ENCODE measurements around the gene PANK4. TPM values are rescaled to one million over a fixed set of nuclear protein-coding genes. Genes with fewer than 3 reads are reported as not detected.

The PANK4 gene
- total and polyA plus RNA-seq, 2 donors (not counting 3 experiments of a cell fraction or from before 2014, with no cell fraction given), result 22.1 to 34.0 TPM

- no peaks in the 10 kb centered on the region for H3K4me1 ChIP-seq (ENCODE audit: control insufficient read depth, extremely low read depth, insufficient read depth, low read length)
- CTCF ChIA-PET, result no interaction called here
- no peak for TF ChIP-seq MYC (IDR thresholded peaks at IDR 0.05; ENCODE audit: low read depth, low read length)
- no peak for TF ChIP-seq FOS (IDR thresholded peaks at IDR 0.05; ENCODE audit: borderline replicate concordance, insufficient read depth, low read length)
- no peak for TF ChIP-seq GATA2 (IDR thresholded peaks at IDR 0.05; ENCODE audit: insufficient read depth, insufficient read length, low read depth, low read length)
- TF ChIP-seq POLR2A (IDR thresholded peaks at IDR 0.05; ENCODE audit: low read depth, low read length), result no peak
- TF ChIP-seq, protein P1, sequence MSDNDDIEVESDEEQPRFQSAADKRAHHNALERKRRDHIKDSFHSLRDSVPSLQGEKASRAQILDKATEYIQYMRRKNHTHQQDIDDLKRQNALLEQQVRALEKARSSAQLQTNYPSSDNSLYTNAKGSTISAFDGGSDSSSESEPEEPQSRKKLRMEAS (IDR thresholded peaks at IDR 0.05; ENCODE audit: insufficient read depth, insufficient read length), result no peak
- no peak for TF ChIP-seq CTCF (IDR thresholded peaks at IDR 0.05; ENCODE audit: extremely low read depth in 1 of 2, insufficient read depth in 1 of 2, low read depth in 1 of 2, low read length in 2 of 2)
- TF ChIP-seq EZH2 (IDR thresholded peaks at IDR 0.05; ENCODE audit: borderline replicate concordance, low read depth, low read length, severe bottlenecking), result no peak
- TF ChIP-seq JUN (IDR thresholded peaks at IDR 0.05; ENCODE audit: borderline replicate concordance, insufficient read depth, insufficient read length, low read depth), result no peak
- TF ChIP-seq POLR2AphosphoS5 (IDR thresholded peaks at IDR 0.05; ENCODE audit: insufficient read depth, low read depth, low read length), result no peak
- intact Hi-C loops (cut with micrococcal nuclease), result no loop called here
- no peak overlapping the region for H3K4me3 ChIP-seq (replicated peaks in 1 of 3; ENCODE audit: insufficient read depth in 1 of 3, low read depth in 1 of 3, low read length in 3 of 3)
- BruUV-seq (replicated peaks), result no TSS peak
- H3K4me2 ChIP-seq (ENCODE audit: insufficient read depth, low read length), result no peak overlapping the region
- dilution Hi-C loops (cut with MboI; ENCODE audit: extremely low pct_ligation_motif_present, low sequenced_read_pairs), result no loop called here
- H3K9me3 ChIP-seq (replicated peaks; ENCODE audit: control insufficient read depth, insufficient read depth, low read length), result no peaks in the 10 kb centered on the region
- no peak overlapping the region for H3K9ac ChIP-seq (replicated peaks; ENCODE audit: extremely low read depth, insufficient read depth, low read length)
- no peak overlapping the region for H3K27ac ChIP-seq (ENCODE audit: insufficient read depth, low read depth, low read length)
- DNase-seq (ENCODE audit: low read depth, low spot score) (no peak), FAIRE-seq (no peak)
- peaks cover 10% of the 10 kb centered on the region for H3K79me2 ChIP-seq (ENCODE audit: control insufficient read depth, insufficient read depth, low read length)
- no peaks in the 10 kb centered on the region for H4K20me1 ChIP-seq (replicated peaks; ENCODE audit: control insufficient read depth, extremely low read depth, insufficient read depth, low read length)
- no peak overlapping the region for H2AFZ ChIP-seq (ENCODE audit: low read depth, low read length)
- no peaks in the 10 kb centered on the region for H3K27me3 ChIP-seq (ENCODE audit: control insufficient read depth in 2 of 2, insufficient read depth in 2 of 2, low read length in 2 of 2)
- peaks cover 6 to 56% of the 10 kb centered on the region in 2 experiments for H3K36me3 ChIP-seq (ENCODE audit: control insufficient read depth in 2 of 2, extremely low read depth in 1 of 2, insufficient read depth in 2 of 2, low read length in 2 of 2)
- POLR2A ChIA-PET, result no interaction called here
- H3K9me1 ChIP-seq (replicated peaks; ENCODE audit: control insufficient read depth, extremely low read depth, insufficient read depth, low read length), result no peaks in the 10 kb centered on the region
These were observed 8.4 kb downstream of the PANK4 start for GRCh38 chr1:2517966-2518365.

Data from endothelial cell of umbilical vein (primary cell).